ENCODE measurements around the gene PUS3.

Gene PUS3

DNA sequence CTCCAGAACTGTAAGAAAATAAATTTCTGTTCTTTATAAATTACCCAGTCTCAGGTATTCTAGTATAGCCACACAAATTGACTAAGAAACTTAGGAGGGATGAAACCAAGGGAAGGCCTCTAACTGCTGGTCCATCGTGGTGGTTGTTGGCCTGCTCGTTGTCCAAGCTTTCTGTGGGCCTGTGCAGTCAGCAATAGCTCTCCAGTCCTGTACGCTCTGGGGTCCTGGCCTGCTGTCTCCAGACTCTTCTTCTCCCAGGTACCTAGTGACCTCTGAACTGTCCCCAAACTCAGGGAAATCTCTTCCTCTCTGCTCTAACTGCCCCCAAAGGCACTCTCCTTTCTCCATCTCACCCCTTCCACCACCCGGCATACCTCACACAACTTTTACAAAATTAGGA is 37.1 kb upstream of the PUS3 start:
- DNase-seq, result no peak

GRCh38 chr11:125939081-125939521 is 36.1 kb upstream of the PUS3 start:
- no peak for DNase-seq

- DNase-seq, result no peak
These were observed 35.4 kb upstream of the PUS3 start for GRCh38 chr11:125938418-125938817.

DNA sequence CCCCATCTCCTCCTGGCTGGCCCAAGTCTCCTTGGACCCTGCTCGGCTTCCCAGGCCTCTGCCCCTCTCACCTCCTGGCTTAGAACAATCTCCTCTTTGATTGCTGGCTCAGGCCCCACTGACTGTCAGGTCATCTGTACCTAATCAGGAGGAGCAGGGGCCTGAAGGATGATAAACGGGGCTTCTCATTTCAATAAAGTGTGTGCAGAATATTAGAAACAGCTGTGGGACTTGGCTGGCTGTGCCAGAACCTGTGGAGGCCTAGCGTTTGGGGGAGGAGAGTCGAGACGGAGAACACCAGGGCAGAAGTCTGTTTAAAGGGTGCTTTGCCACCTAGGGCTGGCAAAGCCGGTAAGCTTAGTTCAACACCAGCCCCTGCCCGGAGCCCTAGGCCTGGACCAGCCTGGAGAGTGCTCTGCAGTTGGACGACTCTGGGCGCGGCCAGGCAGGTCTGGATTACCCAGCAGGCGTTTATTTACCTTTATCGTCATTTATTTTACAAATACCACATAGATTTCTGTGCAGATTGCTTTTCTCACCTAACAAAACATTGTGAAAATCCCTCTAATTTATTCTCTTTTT is 32.7 kb upstream of the PUS3 start:
- no peak for DNase-seq

- no peak for DNase-seq
These were observed 32.0 kb upstream of the PUS3 start for GRCh38 chr11:125935056-125935455.

DNA sequence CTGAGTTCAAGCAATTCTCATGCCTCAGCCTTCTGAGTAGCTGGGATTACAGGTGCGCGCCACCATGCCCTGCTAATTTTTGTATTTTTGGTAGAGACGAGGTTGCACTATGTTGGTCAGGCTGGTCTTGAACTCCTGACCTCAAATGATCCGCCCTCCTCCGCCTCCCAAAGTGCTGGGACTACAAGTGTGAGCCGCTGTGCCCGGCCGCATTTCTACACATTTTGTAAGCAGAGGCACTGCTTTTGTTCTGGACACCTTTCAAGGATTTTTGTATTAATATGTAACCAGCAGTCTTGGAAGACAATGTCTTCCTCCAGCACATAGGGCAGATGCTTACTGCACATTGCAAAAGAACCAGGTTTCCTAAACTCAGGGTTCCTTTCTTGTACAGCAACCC is 31.5 kb upstream of the PUS3 start:
- DNase-seq, result no peak

DNA sequence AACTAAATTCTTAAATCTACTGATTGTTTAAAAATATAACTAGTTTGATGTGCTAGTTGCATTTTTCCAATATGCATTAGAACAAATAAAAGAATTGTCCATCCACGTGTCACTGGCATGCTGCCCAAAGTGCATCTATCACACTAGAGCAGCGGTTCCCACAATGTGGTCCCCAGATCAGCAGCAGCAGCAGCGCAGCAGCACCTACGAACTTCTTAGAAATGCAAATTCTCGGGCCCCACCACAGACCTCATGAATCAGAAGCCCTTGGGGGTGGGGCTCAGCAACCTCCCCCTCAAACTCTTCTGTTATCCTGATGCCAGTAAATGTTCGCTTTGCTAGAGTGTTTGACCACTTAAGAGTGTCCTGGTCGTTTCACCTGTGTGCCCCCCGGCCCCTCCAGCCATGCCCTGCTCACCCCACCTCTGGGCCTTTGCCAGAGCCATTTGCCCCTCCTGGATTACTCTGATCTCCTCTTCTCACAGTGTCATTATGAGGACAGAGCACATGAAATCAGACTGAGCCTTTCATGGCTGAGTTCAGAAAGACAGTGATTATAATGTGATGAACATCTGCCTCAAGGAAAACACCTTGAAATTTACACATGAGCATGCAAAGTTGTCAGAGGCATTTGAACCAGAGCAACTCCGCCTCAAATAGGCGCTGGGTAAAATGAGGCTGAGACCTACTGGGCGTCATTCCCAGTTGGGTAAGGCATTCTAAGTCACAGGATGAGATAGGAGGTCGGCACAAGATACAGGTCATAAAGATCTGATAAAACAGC is 30.2 kb upstream of the PUS3 start:
- DNase-seq, result no peak

- no peak for DNase-seq
These were observed 29.3 kb upstream of the PUS3 start for GRCh38 chr11:125932301-125932700.

GRCh38 chr11:125931668-125932067 is 28.7 kb upstream of the PUS3 start:
- no peak for DNase-seq

DNA sequence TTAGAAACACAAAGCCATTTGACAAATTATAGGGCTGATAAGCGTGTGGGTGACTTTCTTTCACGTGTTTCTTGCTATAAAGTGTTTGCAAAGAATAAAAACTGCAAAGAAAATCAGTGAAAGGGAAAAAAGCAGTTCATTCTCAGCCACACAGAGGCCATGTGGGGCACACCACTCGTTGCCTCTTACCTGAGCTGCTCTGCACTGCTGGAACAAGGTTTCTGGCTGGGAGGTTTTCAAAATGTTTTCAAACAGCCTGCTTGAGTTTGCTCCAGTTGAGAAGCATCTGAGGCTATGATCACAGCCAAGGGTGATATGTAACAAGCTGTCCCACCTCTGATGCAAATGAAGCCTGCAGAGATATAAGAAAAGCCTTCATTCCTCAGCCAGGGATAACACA is 28.1 kb upstream of the PUS3 start:
- DNase-seq, result no peak

GRCh38 chr11:125930076-125930450 is 27.1 kb upstream of the PUS3 start:
- DNase-seq, result no peak

DNA sequence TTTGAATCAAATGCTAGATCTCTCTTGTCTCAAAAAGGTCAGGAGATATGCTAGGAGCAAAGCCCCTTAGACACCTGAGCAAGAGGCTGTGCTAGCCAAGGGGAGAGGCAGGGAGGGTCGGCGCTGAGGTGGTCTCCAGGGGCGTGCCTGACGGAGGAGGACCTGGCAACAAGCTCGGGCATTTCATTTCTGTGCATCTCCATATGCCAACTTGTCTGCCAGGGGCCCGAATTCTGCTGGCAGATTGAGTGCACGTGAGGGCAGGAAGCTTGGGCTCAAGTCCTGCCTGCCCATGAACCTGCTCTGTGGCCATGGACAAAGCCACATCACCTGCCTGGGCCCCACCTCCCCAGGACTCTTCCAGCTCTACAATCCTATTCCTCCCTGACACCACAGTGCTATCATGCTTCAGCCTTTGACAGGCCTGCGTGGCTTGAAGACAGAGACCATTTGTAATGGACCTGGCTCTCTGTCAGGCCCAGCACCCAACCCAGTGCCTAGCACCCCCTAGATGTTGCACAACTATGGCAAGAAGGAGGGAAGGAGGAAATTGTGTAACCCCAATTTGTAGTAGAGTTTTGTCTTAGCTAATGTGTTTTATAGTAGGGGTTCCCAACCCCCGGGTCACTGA is 26.6 kb upstream of the PUS3 start:
- DNase-seq, result no peak

DNA sequence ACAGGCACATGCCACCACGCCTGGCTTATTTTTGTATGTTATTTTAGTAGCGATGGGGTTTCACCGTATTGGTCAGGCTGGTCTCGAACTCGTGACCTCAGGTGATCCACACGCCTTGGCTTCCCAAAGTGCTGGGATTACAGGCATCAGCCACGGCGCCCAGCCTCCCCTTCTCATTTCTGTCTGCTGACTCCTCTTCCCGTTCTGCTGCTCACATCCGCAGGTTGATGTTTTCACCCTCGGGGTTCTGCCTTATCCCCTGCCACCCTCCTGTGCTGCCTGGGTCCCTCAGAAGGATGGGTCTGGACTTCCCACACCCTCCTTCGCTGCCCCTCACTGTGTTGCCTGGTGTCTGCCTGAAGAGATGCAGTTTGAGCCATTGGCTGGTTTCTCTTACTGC is 23.7 kb upstream of the PUS3 start:
- DNase-seq, result no peak

- DNase-seq, result no peak
These were observed 22.8 kb upstream of the PUS3 start for GRCh38 chr11:125925804-125926203.

DNA sequence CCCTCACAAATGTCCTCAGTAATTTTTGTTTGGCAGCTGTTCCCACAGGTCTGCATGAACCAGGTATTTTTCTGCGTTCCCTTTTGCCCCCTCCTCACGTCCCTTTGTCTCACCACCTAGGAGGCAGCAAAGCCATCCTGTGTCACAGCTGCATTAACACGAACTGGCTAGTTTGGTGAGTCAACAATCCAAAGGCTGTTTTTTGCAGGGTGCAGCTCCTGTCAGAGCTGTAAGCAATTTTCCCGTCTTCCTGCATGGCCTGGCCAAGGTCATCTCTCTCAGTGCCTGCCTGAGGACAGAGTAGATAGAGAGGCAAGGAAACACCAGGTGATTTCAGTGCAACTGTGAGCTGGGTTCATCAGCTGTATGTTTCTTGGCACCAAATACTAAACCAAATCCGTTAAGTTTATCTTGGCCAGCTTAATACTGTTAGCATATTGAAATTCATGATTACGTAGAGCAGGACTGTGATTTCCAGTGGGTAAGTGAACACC is 22.3 kb upstream of the PUS3 start:
- DNase-seq, result no peak

GRCh38 chr11:125924384-125925007 is 21.5 kb upstream of the PUS3 start:
- no peak for DNase-seq

GRCh38 chr11:125923633-125924032 is 20.6 kb upstream of the PUS3 start:
- DNase-seq, result no peak

GRCh38 chr11:125923012-125923579 is 20.1 kb upstream of the PUS3 start:
- peak; percentile 12 for DNase-seq

DNA sequence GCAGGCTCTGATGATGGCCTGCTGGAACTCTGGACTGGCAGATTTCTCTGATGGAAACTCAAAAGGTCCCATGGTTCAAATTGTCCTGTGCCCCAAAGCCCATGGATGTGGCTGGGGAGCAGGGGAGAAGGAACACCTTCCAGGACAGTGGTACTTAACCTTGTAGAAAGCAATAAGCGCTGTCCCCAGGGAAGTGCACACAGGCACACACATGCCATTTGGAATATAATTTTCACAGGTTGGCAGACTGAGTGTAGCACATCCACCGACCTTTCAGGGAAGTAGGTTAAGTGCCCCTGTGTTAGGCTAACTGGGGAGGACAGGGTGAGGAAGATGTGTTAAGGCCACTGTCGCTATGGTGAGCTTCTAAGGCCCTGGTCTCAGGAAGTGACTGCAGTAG is 19.1 kb upstream of the PUS3 start:
- no peak for DNase-seq

- no peak for DNase-seq
These were observed 18.0 kb upstream of the PUS3 start for GRCh38 chr11:125921042-125921441.

GRCh38 chr11:125918140-125918840 is 15.3 kb upstream of the PUS3 start:
- no peak for DNase-seq

DNA sequence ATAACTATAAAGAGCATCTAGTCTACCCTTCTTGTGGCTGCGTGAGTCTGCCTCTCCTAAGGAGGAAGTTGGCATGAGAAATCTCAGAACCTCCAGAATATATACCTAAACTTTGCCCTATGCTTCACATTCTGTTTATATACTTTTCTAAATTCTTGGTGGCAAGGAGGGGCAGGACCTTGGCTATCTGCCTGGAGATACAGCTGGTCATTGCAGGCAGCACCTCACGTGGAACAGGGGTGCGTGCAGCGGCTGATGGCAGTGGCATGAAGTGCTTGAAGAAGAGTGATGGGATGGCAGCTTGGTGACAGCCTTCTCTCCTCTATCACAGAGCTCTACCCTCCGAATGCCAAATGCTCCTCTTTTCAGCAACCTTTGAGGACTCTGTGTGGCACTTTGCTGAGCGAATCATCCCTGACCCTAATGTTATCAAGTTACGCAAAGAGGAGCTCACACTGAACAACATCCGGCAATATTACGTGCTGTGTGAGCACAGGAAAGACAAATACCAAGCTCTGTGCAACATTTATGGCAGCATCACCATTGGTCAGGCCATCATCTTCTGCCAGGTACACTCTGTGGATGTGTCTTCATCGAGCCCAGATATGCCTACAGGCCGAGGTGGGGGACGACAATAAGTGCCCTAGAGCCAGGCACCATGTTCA is 13.8 kb upstream of the PUS3 start:
- DNase-seq, result no peak

Data from amniotic stem cell (primary cell).